Neural cell (in vitro differentiated cells): Measurements from ENCODE around the gene CYP19A1. TPM values are rescaled to one million over a fixed set of nuclear protein-coding genes. Genes with fewer than 3 reads are reported as not detected.

Experiments used
- H2AFZ ChIP-seq: fragments of 200-600, 300-800 bp; sonication (generic), shearing (Covaris generic); 2 replicates; pipeline ENCODE4 v1.6.0; 2014; ENCODE audit warnings: low read depth, mild to moderate bottlenecking, antibody characterized with exemption, low read length, moderate library complexity
- H3F3A ChIP-seq: fragments of 200-600 bp; shearing (Covaris generic); 2 replicates; pipeline ENCODE4 v1.6.1; 2016; ENCODE audit warnings: mild to moderate bottlenecking, moderate library complexity, mixed read lengths, antibody characterized with exemption, low read length; ENCODE audit not compliant: insufficient read depth, poor library complexity, severe bottlenecking
- H3K27ac ChIP-seq: fragments of 200-600, 300-800 bp; sonication (generic), shearing (Covaris generic); 2 replicates; pipeline ENCODE4 v1.5.1; 2014; ENCODE audit warnings: mild to moderate bottlenecking, low read length, moderate library complexity
- H3K27me3 ChIP-seq: fragments of 300-800, 200-600 bp; sonication (generic), shearing (Covaris generic); 2 replicates; pipeline ENCODE4 v1.6.0; 2014; ENCODE audit warnings: mild to moderate bottlenecking, low read depth, low read length, moderate library complexity; ENCODE audit not compliant: insufficient read depth
- H3K36me3 ChIP-seq: fragments of 300-800, 200-600 bp; sonication (generic), shearing (Covaris generic); 2 replicates; pipeline ENCODE4 v1.5.1; 2014; ENCODE audit warnings: mild to moderate bottlenecking, antibody characterized with exemption, low read length, moderate library complexity; ENCODE audit not compliant: insufficient read depth
- H3K4me2 ChIP-seq: fragments of 300-800, 200-600 bp; sonication (generic), shearing (Covaris generic); 2 replicates; pipeline ENCODE4 v1.6.0; 2014; ENCODE audit warnings: mild to moderate bottlenecking, low read length
- H3K4me3 ChIP-seq: fragments of 300-800, 200-600 bp; sonication (generic), shearing (Covaris generic); 2 replicates; pipeline ENCODE4 v1.5.1; 2014; ENCODE audit warnings: mild to moderate bottlenecking, low read length, moderate library complexity
- H3K79me2 ChIP-seq: fragments of 200-600 bp; shearing (Covaris generic); replicated peaks from 2 replicates; pipeline ENCODE4 v1.6.0; 2014; ENCODE audit warnings: mild to moderate bottlenecking, low read length, moderate library complexity; ENCODE audit not compliant: insufficient read depth
- H3K9ac ChIP-seq: fragments of 300-800, 200-600 bp; sonication (generic), shearing (Covaris generic); 2 replicates; pipeline ENCODE4 v1.6.1; 2016; ENCODE audit warnings: mild to moderate bottlenecking, low read length, mixed read lengths
- H3K9me2 ChIP-seq: fragments of 200-600 bp; shearing (Covaris generic); 2 replicates; pipeline ENCODE4 v1.6.1; 2016; ENCODE audit warnings: mild to moderate bottlenecking, low read length, mixed read lengths; ENCODE audit not compliant: insufficient read depth
- H3K9me3 ChIP-seq: fragments of 200-600, 300-800 bp; sonication (generic), shearing (Covaris generic); 2 replicates; pipeline ENCODE4 v1.6.1; 2016; ENCODE audit warnings: mild to moderate bottlenecking, mixed run types, low read length, moderate library complexity, mixed read lengths
- H4K20me1 ChIP-seq: fragments of 200-600 bp; shearing (Covaris generic); 2 replicates; pipeline ENCODE4 v1.6.1; 2016; ENCODE audit warnings: mild to moderate bottlenecking, mixed run types; ENCODE audit not compliant: insufficient read depth
- EP300 ChIP-seq: fragments of 450-650 bp; conservative IDR thresholded peaks from 2 replicates; pipeline ENCODE4 v1.6.1; 2014; ENCODE audit warnings: antibody characterized with exemption, mild to moderate bottlenecking, moderate library complexity; ENCODE audit not compliant: poor library complexity, severe bottlenecking
- EZH2 ChIP-seq: fragments of 200-600, 300-800 bp; shearing (Covaris generic), sonication (generic); IDR thresholded peaks from 2 replicates; pipeline ENCODE4 v1.6.1; 2014; ENCODE audit warnings: antibody characterized with exemption, low read length, borderline replicate concordance, mild to moderate bottlenecking; ENCODE audit not compliant: insufficient read depth, poor library complexity, severe bottlenecking
- MXI1 ChIP-seq: fragments of 450-650 bp; conservative IDR thresholded peaks from 2 replicates; pipeline ENCODE4 v1.6.1; 2014; ENCODE audit warnings: antibody characterized with exemption, mild to moderate bottlenecking; ENCODE audit not compliant: poor library complexity, severe bottlenecking
- POLR2AphosphoS5 ChIP-seq: IDR thresholded peaks from 2 replicates; pipeline ENCODE4 v1.6.1; 2012
- RAD21 ChIP-seq: fragments of 450-650 bp; conservative IDR thresholded peaks from 2 replicates; pipeline ENCODE4 v1.6.1; 2014; ENCODE audit warnings: antibody characterized with exemption, mild to moderate bottlenecking, moderate library complexity
- SMC3 ChIP-seq: fragments of 450-650 bp; conservative IDR thresholded peaks from 2 replicates; pipeline ENCODE4 v1.6.1; 2014; ENCODE audit warnings: antibody characterized with exemption, mild to moderate bottlenecking, moderate library complexity; ENCODE audit not compliant: poor library complexity
- TAF1 ChIP-seq: IDR thresholded peaks from 2 replicates; pipeline ENCODE4 v1.6.1; 2012; ENCODE audit warnings: low read depth
- polyA plus RNA-seq: library from polyadenylated mRNA; depleted of rRNA; stranded (reverse); fragments of >200 nt; gene quantifications from 2 replicates; pipeline ENCODE4 v1.2.3, GENCODE V29; 2014
- TF ChIP-seq, protein P1 (sequence below): IDR thresholded peaks from 2 replicates; pipeline ENCODE4 v1.6.1; 2012; ENCODE audit warnings: borderline replicate concordance
- TF ChIP-seq, protein P2 (sequence below): fragments of 450-650 bp; IDR thresholded peaks from 2 replicates; pipeline ENCODE4 v1.5.1; 2014; ENCODE audit warnings: antibody characterized with exemption, mild to moderate bottlenecking, moderate library complexity; ENCODE audit not compliant: poor library complexity, severe bottlenecking

CYP19A1 gene
- polyA plus RNA-seq, 1 donor from 2014 or later, result not detected

DNA sequence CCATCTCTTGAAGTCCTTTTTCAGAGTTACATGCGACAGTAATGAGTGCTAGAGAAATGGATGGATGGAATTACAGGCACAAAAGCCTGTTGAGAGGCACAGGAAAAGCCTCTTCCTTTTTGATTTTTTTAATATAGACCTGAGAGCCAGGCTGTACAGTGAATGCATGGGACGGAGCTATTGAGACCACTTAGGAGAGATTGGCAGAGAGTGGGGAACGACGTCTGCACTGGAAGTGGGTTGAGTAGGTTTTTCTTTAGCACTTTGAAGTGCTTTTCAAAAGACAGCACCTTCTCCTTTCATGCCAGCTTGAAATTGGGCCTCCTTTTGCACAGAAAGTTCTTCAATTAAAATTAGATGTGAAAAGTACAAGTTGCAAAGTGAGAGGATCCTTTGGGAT is 40.0 kb upstream of the CYP19A1 start:
- no peak overlapping the region for H3K27ac ChIP-seq
- H3K79me2 ChIP-seq, result no peaks in the 10 kb centered on the region
- no peak overlapping the region for H3K4me3 ChIP-seq
- no peak for TF ChIP-seq EZH2
- TF ChIP-seq, protein P1, sequence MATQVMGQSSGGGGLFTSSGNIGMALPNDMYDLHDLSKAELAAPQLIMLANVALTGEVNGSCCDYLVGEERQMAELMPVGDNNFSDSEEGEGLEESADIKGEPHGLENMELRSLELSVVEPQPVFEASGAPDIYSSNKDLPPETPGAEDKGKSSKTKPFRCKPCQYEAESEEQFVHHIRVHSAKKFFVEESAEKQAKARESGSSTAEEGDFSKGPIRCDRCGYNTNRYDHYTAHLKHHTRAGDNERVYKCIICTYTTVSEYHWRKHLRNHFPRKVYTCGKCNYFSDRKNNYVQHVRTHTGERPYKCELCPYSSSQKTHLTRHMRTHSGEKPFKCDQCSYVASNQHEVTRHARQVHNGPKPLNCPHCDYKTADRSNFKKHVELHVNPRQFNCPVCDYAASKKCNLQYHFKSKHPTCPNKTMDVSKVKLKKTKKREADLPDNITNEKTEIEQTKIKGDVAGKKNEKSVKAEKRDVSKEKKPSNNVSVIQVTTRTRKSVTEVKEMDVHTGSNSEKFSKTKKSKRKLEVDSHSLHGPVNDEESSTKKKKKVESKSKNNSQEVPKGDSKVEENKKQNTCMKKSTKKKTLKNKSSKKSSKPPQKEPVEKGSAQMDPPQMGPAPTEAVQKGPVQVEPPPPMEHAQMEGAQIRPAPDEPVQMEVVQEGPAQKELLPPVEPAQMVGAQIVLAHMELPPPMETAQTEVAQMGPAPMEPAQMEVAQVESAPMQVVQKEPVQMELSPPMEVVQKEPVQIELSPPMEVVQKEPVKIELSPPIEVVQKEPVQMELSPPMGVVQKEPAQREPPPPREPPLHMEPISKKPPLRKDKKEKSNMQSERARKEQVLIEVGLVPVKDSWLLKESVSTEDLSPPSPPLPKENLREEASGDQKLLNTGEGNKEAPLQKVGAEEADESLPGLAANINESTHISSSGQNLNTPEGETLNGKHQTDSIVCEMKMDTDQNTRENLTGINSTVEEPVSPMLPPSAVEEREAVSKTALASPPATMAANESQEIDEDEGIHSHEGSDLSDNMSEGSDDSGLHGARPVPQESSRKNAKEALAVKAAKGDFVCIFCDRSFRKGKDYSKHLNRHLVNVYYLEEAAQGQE, result no peak
- no peak for TF ChIP-seq SMC3
- TF ChIP-seq, protein P2, sequence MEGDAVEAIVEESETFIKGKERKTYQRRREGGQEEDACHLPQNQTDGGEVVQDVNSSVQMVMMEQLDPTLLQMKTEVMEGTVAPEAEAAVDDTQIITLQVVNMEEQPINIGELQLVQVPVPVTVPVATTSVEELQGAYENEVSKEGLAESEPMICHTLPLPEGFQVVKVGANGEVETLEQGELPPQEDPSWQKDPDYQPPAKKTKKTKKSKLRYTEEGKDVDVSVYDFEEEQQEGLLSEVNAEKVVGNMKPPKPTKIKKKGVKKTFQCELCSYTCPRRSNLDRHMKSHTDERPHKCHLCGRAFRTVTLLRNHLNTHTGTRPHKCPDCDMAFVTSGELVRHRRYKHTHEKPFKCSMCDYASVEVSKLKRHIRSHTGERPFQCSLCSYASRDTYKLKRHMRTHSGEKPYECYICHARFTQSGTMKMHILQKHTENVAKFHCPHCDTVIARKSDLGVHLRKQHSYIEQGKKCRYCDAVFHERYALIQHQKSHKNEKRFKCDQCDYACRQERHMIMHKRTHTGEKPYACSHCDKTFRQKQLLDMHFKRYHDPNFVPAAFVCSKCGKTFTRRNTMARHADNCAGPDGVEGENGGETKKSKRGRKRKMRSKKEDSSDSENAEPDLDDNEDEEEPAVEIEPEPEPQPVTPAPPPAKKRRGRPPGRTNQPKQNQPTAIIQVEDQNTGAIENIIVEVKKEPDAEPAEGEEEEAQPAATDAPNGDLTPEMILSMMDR, result no peak
- TF ChIP-seq MXI1, result no peak
- no peak for TF ChIP-seq TAF1
- TF ChIP-seq EP300, result no peak
- TF ChIP-seq POLR2AphosphoS5, result no peak
- no peak for TF ChIP-seq RAD21
- no peaks in the 10 kb centered on the region for H3K9me3 ChIP-seq
- no peaks in the 10 kb centered on the region for H3K9me2 ChIP-seq
- H4K20me1 ChIP-seq, result no peaks in the 10 kb centered on the region
- no peak overlapping the region for H3K4me2 ChIP-seq
- H2AFZ ChIP-seq, result no peak overlapping the region
- H3F3A ChIP-seq, result no peaks in the 10 kb centered on the region
- H3K27me3 ChIP-seq, result no peaks in the 10 kb centered on the region
- no peak overlapping the region for H3K9ac ChIP-seq
- H3K36me3 ChIP-seq, result no peaks in the 10 kb centered on the region

DNA sequence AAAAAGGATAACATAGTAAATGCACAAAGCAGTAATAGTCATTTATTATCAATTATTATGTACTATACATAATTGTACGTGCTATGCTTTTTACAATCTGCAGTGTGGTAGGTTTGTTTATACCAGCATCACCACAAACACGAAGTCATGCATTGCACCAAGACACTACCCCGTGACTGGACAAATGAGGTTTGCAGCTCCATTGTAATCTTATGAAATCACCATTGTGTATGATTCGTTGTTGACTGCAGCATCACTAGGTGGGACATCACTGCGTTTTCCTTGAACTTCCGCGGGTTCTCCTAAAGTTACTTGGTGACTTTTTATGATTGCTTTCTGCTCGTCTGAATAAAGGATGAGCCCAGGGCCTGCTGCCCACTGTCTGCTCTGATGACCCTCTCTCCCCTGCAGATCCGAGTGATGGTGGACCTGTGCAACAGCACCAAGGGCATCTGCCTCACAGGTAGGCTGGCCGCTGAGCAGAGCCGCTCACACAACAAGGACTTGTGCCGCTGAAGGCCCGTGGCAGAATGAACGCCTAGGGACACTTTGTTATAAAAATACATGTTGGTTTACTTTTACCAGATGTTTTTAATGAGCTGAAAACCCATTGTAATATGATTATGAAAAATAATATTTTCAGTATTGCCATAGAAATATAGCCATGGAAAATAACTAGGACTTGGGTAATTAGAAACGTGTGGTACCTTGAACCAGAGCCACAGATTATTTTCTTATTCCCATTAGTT is 38.8 kb upstream of the CYP19A1 start:
- no peaks in the 10 kb centered on the region for H3K9me3 ChIP-seq
- no peaks in the 10 kb centered on the region for H3K36me3 ChIP-seq
- no peaks in the 10 kb centered on the region for H3K9me2 ChIP-seq
- no peaks in the 10 kb centered on the region for H3K27me3 ChIP-seq
- TF ChIP-seq SMC3 (no peak), EZH2 (no peak), TAF1 (no peak), EP300 (no peak), POLR2AphosphoS5 (no peak), RAD21 (no peak), MXI1 (no peak)
- TF ChIP-seq, protein P2, result no peak
- TF ChIP-seq, protein P1, result no peak
- no peak overlapping the region for H3K9ac ChIP-seq
- no peak overlapping the region for H3K27ac ChIP-seq
- H3K79me2 ChIP-seq, result no peaks in the 10 kb centered on the region
- H2AFZ ChIP-seq, result no peak overlapping the region
- H4K20me1 ChIP-seq, result no peaks in the 10 kb centered on the region
- H3F3A ChIP-seq, result no peaks in the 10 kb centered on the region
- H3K4me3 ChIP-seq, result no peak overlapping the region
- H3K4me2 ChIP-seq, result no peak overlapping the region
